Renal pelvis (tissue), 4 donors: Measurements from ENCODE around the gene CBX4. TPM values are rescaled to one million over a fixed set of nuclear protein-coding genes. Genes with fewer than 3 reads are reported as not detected.

Source experiments
- DNase-seq: peaks from one replicate; pipeline ENCODE4 v3.0.0-alpha.2; 2013
- polyA plus RNA-seq, 3 donors: library from polyadenylated mRNA; unstranded; fragments of 120-200 nt; gene quantifications; one replicate each; pipeline ENCODE4 v1.2.1, GENCODE V29; 2013; ENCODE audit not compliant: insufficient read length in 3 of 3

Gene CBX4
- polyA plus RNA-seq, 3 donors: 12.3 to 16.8 (median 13.2) TPM

DNA sequence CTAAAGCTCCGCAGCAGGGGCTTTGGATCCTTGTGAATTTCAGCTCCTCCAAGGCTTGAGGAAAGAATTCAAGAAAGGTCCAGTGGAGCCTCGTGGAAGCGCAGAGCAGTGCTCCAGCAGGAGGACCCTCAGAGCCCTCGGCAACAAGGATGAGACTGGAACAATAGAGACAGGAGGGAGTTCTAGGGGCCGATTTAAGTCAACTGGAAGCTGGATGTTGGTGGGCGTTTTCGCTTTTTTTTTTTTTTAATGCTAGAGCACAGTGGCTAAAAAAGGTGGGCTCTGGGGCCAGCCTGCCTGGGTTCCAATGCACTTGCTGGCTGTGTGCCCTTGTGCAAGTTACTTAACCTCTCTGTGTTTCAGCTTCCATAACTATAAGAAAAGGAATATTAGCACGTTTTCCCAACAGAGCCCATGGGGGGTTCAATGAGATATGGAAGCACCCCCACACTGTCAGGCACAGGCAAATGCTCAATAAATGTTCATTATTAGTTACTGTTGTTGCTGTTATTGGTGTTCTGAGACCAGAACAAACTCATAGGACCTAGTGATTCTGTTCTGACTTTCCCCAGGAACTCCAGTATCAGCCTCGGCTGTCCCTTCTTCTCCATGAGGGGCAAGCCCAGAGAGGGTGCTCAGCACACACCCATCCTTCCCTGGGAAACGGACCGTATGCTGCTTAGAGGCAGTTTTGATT is 37.1 kb downstream of the CBX4 start:
- no peak for DNase-seq

DNA sequence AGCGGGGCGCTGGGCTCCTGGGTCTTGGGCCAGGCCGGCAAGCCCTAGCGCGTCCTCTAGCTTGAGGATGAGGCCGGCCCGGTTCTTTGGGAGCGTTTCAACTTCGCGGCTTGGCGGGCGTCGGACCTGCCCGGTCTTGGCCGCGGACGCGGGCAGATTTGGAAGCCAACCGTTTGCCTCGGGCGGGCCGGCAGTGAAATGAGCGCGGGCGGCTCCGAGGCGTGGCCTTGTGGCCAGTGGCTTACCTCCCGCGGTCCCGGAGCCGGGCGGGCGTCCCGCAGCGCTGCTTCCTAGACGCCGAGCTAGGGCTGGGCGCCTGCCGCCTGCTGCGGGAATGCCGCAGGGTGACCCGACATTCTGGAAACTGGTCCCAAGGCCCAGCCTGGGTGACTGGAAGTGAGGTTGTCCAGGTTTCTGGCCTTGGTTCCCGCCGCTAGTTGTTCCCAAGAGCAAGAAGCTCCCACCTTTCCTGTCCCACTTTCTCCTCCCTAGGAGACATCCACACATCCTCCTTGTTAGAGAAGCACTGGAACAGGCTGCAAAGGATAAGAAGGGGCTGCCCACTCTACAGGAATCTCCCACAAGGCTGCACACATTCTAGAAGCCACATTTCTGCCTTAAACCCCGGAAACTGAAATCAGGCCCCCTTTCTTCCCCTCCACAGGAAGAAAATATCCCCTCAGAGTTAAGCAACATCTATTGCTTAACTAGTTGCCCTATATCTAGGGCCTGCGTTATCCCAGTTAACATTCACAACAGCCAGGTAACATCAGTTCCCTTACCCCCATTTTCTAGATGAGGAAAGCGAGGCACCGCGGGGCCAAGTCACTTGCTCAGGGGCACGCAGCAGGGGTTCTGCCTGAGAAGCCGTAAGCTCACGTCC is 37.8 kb downstream of the CBX4 start:
- DNase-seq: no peak

DNA sequence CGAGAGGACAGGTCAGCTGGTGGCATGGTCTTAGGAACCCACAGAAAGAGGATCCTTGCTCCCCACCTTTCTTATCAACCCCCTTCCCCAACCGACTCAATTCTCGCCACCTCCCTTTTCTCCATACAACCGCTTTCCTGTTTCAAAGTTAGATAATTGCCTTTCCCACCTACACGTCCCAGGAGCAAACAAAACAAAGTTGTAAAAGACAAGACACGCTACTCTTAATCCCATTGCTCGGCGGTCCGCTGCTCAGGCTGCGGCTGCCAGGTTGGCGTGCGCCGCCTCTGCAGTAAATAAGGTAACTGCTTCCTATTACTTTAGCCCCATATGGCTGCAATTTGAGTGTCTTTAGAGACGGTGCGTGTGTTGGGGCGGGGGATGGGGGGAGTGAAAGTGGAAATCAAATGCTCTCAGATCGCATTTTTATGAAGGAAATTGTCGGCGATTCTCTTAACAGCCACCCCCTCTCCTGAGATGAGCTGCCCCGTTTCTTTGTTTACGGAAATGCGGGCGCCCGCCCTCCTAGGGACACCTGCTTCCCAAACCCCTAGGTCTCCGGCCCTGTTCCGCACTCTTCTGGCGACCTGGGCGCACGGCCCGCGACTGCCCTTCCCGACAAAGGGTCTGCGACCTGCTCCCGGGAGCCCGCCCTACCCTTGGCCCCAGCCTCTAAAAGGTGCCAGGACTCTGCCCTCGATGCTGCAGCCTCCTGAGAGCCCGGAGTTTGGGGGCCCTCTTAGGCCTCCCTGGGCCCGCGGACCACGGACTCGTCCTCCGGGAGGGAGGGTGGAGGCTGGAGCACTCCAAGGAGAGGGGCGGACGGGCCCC is 38.7 kb downstream of the CBX4 start:
- DNase-seq: no peak

DNA sequence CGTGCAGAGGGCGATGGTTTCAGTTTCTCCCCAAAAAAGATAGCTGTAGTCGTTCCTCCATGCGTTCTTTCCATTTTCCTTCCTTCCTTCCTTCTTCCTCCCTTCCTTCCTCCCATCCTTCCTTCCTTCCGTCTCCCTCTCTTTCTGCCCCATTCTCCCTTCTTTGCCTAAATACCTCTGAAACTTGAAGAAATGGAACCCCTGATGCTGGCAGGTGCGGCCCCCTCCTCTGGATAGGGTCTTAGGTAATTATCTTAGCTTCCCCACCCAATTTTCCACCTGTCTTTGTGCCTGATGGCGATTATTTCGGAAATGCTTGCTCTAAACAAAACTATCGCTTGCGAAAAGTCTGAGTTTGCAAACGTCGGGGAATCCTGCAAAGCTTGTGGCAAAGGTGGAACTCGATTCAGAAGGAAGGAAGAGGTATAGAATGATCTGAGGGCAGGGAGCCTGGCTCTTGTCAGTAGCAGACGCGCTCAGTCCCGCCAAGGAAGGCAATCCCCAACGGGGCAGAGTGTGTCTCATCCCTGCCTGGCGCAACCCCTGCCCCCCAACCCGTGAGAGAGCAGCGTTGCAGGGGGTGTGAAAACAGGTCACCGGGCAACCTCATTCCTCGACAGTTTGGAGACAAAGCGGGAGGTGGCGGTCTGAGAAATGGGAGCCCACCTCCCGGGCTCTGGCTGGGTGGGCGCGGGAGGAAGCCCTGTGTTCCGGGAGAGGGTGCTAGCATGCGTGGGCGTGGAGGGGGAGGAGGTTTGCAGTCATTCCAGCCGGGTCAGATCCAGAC is 39.5 kb downstream of the CBX4 start:
- no peak for DNase-seq

DNA sequence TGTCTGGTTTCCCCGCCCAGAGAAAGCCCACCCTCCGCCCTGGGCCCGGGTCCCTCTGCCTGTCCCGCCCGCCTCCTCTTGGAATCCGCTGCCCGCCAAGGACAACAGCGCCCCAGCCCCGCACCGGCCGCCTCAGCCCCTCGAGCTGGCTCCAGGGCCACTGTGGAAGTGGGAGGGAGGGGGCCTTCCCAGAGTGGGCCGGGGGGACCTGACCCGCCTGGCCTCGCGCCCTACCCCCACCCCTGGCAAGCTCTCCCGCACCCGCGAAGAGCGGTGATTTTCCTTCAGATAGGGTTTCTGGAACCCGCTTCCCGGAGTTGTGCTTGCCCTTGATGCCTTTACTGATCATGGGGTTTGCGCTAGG is 40.1 kb downstream of the CBX4 start:
- no peak for DNase-seq

DNA sequence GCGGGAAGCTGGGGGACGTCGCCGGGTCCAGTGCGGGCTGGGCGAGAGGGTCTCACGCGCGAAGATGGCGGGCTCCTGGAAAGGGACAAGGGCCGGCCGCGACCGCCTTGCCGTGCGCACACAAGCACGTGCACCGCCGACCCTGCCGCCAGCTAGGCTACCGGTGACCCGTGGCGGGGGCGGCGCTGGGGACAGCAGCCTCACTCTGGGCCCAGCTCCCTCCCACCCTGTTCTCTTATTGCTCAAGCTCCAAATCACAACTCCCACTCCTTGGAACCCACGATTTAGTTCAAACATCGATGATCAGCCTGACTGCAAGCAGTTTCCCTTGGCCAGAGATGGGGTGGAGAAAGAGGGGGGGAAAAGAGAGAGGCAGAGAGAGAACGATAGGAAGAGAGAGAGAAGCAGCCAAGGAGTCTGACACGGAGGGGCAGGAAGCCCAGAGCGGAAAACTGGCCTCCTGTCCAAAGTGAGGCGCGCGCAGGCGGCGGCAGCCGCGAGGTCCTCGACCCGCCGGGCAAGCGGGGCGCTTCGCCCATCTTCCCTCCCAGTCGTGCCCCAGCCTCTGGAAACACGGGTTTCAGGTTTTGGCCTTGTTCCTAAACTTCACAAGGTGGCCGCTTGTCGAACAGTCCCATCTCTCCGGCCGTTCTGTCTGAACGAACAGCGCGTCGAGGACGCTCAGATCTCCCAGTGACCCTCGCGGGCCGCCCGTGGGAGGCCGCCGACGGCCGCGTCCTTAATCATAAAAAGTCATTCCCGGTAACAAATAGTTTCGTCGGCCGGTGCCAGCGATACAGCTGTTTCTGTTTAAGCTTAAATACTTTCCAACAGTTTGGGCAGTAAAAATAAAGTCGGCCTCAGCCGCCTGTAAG is 40.7 kb downstream of the CBX4 start:
- no peak for DNase-seq

DNA sequence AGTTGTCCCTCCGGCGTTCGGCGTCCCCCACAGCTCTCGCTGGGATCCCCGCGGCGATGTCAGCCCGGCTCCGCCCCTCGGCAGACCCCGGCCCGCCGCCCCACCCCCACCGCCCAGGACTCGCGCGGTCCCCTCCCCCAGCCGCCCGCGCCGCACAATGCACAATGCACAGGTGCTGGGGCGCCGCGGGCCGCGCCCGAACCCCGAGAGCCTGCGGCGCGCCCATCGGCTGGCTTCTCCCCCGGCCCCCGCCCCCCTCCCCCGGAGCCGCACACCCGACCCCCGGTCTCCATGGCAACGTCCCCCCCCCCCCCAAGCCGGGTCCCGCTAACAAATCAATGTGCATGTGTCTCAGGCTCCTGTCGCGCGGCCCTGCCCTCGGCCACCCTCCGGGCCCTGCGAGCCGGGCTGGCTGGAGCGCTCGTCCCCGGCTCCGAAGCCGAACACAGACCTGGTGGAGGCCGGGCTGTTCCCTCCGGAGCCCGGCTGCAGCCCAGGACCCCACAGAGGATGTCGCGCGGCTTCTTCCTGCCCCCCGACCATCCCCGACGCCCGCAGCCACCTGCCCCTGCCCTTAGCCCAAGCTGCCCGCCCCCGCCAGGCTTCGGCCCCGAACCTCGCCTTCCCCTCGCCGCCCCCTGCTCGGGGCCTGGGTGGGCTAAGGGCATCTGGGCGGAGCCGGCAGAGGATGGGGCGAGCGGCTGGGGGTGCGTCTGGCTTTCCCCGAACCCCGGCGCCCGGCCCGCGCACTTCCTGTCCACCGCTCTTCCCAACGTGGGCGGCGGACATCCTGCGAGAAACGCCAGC is 41.5 kb downstream of the CBX4 start:
- DNase-seq: no peak

DNA sequence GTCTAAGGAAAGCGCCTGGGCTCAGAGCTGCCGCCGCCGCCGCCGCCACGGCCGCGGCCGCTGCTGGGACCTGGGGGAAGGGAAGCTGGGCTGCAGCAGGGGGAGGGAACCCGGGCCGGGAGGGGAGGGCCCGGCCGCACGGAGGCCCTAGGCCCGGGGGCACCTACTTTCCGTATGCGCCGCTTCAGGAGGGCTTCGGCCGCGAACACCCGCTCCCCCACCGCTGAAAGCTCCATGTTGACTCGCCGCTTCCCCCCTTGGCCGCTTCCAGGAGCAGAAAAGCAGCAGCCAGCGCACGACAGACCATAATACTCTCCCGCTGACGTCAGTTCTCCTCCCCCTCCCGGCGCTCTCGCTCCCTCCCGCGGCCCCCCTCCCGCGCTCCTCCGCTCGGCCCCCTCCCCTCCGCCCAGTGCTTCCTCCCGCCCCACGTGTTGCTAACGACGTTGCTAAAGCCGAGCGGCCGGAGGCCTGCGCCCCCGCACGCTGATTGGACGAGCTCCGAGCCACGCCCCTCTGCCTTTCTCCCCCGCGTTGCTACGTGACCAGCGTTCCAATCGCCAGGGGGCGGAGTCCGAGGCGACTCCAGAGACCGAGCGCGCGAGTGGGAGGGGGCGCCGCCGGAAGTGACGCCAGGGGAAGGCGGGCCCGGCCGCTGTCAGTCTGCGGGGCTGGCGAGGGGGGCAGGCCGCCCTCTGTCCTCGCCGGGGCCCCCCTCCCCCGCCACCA is 42.3 kb downstream of the CBX4 start, which contains the start of gene CBX8:
CBX8 (minus strand) TSS at position 315 of the 729 bp plus-strand sequence; CDS start at position 236, 79 bp downstream.
- peak; percentile 99 for DNase-seq

DNA sequence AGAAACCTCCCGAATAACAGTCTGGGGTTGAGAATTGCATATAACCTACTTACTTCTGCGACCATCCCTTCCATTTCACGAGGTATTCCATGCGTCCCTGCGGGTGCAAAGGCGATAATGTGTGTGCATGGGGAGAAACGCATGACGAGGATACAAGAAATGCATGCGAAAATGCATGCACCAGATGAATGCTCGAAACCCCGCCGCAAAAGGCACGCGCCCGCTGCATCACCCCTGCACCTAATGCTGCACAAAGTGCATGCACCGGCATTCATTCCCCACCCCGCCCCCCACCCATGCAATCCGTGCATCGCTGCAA is 42.8 kb downstream of the CBX4 start:
- no peak for DNase-seq

DNA sequence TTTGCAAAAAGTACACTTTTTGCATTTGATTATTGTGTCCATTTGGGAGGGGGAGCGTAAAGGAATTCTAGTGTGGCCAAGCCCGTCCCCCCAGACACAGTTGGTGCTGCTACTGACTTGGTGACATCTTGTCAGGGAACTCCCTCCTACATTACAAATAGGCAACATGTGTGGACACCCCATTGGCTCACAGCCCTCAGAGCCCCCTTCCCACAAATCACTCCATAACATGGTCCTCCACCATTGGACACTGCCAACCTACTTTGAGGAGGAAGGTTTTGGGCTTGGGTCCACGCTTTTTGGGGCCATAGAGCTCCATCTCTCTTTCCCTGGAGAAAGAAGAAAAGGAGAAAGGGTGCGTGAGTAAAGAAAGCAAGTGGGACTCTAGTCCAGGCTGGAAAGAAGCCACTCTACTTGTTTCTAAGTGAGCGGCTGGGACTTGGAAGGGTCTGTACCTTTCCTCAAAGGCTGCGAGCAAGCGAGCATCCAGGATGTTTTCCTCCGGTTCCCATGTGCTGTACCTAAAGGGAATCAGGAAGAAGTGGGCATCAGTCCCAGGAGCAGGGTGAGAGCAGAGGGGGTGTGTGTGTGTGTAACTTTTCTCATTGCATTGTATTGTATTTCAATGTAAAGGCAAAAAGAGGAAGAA is 43.3 kb downstream of the CBX4 start:
- DNase-seq: no peak

DNA sequence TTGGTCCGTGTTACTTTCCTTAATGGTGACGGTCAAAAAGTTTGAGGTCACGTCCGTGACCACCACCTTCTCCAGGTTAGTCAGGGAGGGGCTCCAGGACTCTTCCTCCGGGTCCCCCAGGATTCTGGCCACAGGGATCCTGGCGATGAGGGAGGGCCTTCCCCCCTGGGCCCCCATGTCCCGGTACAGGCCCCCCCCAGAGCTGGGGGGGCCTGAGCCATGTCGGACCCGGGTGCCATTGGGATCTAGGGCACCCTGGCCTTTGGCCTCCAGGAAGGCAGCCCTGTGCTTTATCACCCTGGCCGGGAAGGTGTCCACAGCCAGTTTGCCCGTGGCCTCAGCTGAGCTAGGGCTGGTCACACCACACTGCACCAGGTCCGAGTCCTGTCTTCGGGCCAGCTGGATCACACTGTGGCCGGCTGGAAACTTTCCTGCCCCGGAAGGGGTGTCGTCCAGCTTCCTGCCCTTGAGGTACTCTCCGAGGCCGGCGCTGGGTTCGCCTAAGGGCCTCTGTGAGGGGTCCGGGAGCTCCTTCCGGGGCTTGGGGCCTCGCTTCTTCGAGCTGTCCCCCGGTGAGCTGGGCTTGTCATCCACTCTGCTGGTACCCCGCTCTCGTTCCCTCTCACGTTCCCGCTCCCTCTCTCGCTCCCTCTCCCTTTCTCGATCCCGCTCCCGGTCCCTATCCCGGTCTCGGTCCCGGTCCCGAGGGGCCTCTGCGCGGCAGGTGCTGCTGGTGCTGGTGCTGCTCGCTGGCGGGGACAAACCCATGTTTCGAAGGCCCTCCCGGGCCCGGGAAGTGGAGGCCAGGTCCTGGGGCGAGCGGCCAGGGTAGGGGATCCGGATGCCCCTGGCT is 44.4 kb downstream of the CBX4 start:
- DNase-seq: no peak

DNA sequence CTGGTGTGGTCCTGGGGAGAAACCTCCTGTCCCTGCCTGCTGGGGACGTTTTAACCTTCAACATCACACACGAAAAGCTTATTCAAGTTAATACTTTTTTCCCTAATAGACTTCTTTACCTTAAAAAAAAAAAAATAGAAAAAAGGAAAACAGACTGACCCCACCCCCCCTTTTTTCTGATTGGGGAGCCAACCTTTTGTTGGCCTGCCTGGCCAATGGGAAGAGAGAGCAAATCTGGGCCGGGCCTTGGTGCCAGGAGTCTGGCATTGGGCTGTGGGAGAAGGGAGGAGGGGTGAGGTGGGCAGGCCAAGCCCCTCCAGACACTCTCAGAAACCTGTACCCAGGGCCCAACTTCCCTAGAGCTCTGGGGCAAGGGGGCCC is 45.3 kb downstream of the CBX4 start:
- no peak for DNase-seq

DNA sequence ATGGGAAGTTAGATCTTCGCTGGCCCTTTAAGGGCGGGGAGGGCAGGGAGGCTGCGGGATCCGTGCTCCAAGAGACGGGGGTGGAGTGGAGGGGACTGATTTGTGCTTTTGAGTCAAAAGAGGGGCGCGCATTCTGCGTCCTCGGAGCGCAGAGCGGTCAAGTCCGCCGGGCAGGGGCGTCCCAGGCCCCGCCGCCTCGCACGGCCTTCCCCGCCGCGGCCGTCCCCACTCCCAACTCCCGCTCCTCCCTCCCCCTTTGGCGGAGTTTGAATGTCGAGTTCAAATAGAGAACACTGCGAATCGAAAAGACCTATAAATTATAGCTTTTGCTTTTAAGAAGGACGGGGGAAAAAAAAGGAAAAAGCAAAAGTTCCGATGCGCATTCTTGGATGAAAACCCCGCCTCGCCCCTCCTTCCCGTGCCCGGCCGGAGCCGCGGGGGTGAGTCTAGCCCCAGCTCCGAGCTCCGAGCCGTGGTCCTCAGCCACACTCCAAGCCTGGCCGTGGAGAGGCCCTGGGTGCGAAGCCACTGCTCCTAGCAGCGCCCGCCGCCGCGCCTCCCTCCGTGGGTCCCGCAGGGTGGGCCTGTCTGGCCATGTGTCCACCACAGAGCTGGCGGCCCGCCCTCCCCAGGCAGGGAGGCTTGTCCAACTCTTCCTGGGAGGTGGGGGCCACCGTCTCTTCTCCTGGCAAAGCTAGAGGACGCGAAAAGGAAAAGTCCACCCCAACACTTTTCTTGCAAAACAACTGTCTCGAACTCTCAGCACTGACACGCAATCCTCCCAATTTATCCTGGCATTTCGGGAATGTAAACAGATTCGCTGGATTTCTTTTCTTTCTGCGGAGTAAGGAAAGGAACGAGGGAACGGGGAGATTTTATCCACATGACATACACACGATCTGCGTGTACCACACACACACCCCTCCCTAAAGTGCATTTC is 46.0 kb downstream of the CBX4 start:
- DNase-seq: no peak

DNA sequence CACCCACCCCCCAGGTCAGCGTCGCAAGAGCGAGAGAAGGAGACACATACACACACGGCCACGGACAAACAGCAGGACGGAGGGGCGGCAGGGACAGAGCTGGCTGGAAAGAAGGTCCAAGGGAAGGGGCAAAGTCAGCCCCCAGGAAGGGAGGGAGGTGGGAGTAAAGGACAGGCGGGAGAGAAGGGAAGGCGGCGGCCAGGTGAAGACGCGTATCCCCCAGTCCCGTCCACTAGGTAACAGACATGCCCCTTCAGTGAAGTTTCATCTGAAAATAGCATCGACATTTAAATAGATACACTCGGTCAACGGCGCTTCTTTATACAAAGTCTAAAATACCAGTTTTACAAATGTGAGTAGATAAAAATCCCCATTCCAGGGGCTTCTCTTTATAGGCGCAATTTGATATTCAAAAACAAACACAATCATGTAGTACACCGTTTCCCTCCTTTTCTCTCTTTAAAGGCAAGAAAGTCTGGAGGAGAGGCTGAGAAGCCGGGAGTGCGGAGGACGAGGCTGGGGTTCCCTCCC is 46.8 kb downstream of the CBX4 start:
- no peak for DNase-seq

DNA sequence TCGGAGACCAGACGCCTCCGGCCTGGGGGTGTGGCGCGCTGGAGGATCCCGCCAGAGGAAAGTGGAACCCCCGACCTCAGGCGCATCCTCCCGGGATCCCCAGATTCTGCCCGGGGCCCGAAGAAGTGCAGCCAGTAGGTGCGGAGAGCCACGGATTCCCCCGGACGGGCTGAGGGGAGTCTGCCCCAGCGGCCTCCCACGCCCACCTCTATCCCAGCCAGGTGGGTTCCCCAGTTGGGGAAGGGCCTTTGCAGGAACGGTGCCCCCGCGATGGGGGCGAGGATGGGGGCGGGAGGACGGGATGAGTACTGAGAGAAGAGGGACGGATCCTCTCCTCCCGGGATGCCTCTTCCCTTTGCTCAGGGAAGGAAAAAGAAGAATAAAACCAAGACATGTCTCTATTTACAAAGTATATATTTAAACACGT is 47.5 kb downstream of the CBX4 start:
- no peak for DNase-seq
